NCI-H2196 treated with DMSO at 0.1 percent for 48 hours (cell line): ENCODE results near the gene TIMM17B.

Experiments used
- DNase-seq: peaks from one replicate; lab custom pipeline; 2025; ENCODE audit not compliant: unreplicated experiment; lab: John Stamatoyannopoulos, UW

TIMM17B gene

DNA sequence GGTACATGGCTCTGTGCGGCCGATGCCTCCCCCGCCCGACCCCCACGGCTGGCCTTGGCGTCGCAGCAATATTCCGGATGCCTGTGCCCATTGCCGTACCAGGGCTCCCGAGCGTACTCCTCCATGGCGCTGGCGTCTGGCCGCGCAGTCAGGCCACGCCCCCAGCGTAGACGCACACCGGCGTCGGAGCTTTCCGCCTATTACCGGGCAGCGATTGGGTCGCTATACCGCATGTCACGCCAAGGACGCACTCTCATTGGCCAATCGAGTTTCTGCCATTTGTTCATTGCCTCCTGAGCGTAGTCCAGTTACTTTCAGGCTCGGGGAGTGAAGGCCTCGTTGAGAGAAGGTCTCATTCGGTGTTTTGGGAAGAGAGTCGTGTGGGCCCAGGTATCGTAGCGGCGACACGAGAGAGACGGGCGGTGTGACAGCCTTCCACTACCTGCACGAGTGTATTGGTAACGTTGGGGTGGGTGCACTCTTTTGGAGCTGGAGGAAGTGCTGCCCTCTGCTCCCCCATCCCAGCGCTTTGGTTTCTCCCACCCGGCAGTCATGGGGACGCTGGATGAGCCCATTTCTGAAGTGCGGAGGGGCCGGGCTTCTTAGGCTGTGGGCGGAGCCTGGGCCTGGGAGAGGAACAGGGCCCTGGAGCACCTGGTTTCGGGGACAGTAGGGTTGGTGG, at the start of gene TIMM17B, which contains the start of gene PQBP1:
Gene TIMM17B, minus strand, starts transcription at position 144 of the 682 bp plus-strand sequence. Its CDS starts 19 bp downstream, at position 125.
Gene PQBP1, plus strand, starts transcription at position 306 of the 682 bp plus-strand sequence. CDS start 580 bp downstream, outside the sequence.
- peak; percentile 75 for DNase-seq

DNA sequence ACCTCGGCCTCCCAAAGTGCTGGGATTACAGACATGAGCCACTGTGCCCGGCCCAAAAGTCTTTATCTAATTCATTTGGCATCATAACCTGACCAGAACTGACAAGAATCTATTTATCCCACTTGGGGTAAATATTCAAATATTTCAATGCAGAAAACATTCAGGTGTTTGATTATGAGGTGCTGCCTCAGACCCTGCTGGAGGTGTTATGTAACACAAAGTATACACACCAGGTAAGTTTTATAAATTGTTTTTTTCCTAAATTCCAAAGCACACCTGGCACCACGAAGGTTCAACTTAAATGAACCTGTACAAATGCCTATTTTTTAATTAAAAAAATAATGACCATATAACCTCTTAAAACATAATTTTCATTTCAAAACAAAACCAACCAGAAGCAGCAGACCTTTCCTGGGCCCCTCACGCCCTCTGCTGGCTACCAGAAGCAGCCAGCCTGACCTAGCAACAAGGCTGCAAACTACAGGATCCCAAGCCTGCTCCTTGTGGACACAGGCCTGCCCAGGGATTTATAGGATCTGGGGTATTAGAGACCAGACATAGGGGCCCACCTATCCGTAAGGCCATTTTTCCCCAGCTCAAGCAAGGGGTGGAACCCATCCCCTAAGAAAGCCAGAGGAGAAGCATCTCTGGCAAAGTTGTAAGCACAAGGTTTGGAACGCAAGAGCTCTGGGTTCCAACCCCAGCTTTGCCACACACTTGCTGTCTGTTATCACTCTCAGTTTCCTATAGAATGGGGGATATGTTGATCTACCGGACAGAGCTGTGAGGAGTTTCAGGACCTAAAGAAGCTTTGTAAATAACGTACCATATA, 48.2 kb upstream of the TIMM17B start:
- no peak for DNase-seq

DNA sequence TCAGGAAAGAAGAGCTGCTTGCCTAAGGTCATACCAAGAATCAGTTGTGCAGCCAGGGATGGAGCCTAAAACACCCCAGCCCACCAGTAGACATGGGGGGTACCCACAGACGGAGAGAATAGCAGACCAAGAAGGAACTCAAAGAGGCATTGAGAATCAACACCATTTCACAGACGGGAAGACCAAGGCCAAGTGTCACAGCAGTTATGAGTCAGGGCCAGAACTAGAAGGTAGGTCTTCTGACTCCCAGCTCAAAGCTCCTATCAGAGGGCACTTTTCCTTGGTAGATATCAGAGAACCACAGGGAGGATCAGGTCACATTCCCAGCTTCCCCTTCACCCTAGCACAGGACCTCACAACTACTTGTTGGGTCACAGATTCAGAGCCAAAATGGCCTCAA, 45.3 kb upstream of the TIMM17B start:
- DNase-seq, result no peak

DNA sequence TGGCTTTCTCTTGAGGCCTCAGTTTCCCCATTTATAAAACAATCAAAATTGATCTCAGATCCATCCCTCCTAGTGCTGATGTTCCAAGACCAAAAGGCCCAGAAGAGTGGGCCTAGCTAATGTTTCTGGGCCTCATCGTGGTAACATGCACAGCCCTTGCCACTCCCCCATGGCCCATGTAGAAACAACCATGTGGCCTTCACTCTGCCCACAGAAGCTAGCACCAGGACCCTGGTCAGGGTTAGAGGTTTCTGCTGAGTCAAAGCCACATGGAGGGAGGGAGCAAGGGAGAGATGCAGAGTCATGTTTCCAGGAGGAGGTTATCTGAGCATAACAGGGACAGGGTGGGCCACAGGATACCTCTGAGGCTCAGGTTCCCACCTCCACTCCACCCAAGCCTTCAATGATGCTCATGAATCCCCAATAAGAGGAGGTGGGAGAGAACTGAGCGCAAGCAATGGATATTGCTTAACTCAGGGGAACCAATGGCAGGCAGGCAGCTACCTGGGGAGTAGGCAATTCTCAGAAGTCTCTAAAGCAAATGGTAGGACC, 42.9 kb upstream of the TIMM17B start:
- no peak for DNase-seq

DNA sequence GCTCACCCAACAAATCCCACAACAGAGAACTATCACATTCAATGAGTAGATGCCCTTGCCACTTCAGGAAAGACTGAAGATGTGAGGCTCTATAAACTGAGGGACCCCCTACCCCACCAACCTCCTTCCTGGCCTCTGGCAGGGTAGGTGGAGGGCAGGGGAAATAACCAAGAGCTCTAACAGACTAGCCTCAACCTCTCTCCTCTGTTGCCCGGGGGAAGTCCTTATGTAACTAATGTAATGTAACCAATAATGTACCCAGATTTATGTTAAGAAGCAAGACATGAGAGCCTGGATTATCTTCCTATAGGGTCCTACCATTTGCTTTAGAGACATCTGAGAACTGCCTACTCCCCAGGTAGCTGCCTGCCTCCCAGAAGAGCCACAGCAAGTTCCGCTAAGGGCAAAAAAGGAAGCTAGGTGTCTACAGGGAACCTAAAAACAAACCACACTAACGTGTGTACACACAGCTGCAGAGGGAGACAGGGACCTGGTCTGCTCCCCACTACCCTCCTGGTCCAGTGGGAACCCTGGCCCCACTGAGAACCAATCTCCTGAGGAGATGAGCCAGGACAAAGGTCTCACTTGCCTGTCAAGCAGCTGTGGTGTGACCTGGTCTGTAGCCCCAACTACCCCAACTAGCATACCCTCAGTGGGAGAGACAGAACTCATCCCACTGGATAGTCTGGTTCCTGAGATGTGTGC, 42.1 kb upstream of the TIMM17B start:
- DNase-seq, result no peak

DNA sequence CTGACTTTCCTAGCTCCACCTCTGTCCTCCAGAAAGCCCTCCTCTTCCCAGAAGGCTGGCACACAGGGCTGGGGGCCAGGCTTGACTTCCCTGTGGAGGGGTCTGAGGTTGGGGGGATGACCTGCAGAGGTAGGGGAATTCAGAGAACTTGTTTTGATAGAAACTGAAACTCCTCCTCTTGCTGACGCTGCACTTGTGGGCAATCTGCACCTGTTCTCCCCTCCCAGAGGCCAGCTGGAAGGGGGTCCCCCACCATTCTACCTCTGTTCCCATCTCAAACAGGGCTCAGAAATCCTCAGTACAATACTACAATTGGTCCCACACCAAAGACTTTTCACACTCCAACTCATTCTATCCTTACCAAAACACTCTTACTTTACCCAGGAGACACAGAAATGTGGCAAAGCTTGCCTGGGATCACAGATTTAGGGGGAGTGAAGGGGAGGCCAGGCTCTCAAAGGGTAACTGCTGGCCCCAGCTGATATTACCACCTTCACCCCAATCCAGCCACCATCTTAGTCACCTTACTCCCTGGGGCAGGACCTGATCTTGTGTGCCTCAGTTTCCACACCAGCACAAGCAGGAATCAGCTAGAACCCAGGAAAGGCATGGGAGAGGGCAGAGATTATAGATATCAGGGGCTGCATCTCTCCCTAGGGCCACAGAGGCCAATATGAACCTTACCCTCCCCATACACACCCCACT, 41.3 kb upstream of the TIMM17B start:
- DNase-seq, result no peak

- no peak for DNase-seq
Observed at GRCh38 chrX:48937054-48937907, 39.7 kb upstream of the TIMM17B start.

DNA sequence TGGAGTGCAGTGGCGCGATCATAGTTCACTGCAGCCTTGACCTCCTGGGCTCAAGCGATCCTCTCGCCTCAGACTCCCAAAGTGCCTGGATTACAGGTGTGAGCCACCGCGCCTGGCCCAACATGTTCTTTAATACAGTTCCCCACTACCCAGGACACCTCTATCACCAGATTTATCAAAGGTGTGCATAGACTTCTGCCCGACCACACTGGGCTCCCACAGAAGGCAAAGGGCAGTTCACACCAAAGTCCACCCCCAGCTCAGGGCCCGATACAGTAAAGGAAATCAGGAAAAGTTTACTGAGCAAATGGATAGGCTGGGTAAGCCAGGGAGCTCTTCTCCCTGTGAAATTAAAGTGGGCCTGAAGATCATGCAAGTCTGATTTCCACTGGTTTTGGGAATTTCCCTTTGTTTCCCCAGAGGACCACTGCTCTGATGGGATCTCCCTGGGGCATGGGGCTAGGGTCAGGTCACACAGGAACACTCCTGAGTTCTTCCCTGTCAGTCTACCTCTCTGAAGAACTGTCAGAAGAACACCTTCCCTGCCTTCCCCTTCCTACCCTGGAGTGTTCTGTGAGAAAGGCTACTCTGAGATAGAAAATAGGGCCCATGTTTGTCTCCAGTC, 39.0 kb upstream of the TIMM17B start:
- no peak for DNase-seq

DNA sequence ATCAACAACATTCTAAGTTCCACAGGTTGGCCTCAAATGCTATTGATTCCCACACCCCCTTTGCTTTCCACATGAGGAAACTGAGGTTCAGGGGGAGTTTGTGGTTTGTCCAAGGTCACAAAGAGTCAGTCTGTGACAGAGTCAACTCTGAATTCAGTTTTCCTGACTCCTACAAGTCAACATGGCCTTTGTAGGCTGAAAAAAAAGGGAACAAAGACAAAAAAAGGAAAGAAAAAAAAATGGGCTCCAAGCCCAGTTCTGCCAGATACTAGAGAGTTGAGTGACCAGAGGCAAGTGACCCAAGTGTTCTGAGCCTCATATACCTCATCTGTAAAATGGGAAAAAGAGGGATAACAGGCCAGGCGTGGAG, 37.7 kb upstream of the TIMM17B start:
- DNase-seq, result no peak

GRCh38 chrX:48934581-48935300, 37.2 kb upstream of the TIMM17B start:
- DNase-seq, result no peak

DNA sequence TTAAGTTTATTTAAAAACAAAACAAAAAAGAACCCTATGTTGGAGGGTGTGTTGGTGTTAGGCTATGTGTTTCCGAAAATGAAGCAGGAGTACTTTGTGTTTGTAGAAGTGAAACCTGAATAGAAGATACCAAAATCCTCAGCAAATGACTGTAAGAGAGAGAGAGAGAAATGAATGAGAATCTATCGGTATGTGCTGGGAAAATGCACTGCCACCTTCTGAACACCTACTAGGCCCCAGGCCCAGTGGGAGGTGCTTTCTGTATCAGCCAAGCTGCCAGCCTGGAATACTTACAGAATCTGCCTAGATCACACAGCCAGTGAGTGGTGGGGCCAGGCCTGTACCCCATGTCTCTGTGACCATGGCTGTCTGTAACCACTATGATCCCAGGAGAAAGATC, 36.2 kb upstream of the TIMM17B start:
- no peak for DNase-seq

GRCh38 chrX:48927736-48928382, 30.3 kb upstream of the TIMM17B start:
- DNase-seq, result no peak

GRCh38 chrX:48927123-48927522, 29.6 kb upstream of the TIMM17B start:
- no peak for DNase-seq

DNA sequence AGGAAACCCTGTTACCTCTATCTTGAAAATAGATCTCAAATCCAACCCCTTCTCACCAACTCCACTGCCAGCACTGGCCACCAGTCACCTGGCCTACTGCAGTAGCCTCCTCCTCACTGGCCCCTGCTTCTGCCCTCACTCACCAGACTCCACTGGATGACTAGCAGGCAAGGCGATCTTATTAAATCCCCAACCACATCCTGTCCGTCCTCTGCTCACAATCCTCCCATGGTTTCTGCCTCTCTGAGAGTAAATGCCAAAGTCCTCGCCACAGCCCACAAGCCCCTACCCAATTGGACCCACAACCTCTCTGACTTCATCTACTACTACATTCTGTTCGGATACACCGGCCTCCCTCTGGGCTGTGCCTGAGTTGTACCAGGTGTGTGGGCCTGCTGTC, 26.7 kb upstream of the TIMM17B start:
- DNase-seq, result no peak

DNA sequence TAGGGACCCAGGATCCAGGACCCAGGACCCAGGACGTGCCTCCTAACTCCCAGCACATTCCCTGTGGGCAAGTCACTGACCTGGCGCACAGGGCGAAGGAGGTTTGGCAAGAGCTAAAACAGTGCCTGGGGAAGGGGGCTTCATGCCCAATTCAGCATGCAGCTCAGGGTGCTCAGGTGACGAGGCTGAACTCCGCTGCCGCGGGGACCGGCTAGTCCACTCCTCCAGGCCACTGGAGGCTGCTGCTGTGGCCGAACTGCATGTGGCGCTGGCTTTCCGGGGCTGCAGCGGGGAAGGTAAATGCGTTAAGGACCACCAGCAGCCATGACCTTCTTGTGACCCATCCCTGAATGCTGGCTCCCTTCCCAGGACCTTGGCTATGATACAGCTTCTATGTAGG, 26.2 kb upstream of the TIMM17B start:
- DNase-seq, result no peak

- DNase-seq, result no peak
Observed at GRCh38 chrX:48920718-48921104, 23.1 kb upstream of the TIMM17B start.

DNA sequence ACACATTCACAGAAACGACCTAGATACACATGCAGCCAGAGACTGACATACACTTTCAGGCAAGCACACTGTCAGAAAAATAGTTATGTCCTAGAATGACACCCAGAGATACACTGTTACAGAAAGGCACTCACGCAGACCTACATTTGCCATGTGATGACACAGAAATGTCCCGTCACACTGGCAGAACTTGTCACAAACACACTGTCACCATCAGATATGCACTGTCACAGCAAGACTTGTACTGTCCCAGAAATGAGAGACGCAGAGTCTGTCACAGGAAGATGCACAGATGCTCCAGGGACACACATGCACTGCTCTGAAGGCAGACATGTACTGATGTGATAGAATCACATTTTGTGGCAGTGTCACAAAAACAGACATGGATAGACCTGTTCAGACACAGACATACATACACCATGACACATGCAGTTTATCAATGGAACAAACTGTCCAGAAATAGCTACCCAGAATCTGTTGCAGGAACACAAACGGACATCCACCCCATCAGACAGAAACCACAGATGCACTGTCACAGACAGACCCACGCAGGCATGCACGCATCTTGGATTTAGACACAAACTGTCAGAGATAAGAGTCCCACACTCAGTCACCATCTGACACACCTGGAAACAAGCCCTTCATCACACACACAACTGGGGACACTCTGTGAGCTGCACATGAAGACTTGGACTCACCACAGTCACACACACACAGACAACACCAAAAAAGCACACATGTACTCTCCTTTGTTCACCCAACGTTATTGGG, 22.6 kb upstream of the TIMM17B start:
- no peak for DNase-seq
